Neural crest cell (in vitro differentiated cells): ENCODE results near the gene SEPHS1. TPM values are rescaled to one million over a fixed set of nuclear protein-coding genes. Genes with fewer than 3 reads are reported as not detected.

Source experiments
- DNase-seq: peaks from one replicate; pipeline ENCODE4 v3.0.0; 2021; ENCODE audit warnings: low read depth, mixed read lengths, low spot score
- H3K27ac Mint-ChIP-seq: one replicate; pipeline ENCODE4 v1.8.0; 2021; ENCODE audit warnings: mild to moderate bottlenecking, mixed read lengths; ENCODE audit not compliant: unreplicated experiment
- H3K27me3 Mint-ChIP-seq: 2 replicates; pipeline ENCODE4 v1.8.0; 2021; ENCODE audit warnings: low read depth, mild to moderate bottlenecking, mixed read lengths
- H3K36me3 Mint-ChIP-seq: 2 replicates; pipeline ENCODE4 v1.8.0; 2021; ENCODE audit warnings: low read depth, mild to moderate bottlenecking, mixed read lengths
- H3K4me1 Mint-ChIP-seq: 2 replicates; pipeline ENCODE4 v1.8.0; 2021; ENCODE audit warnings: mixed read lengths
- H3K4me3 Mint-ChIP-seq: one replicate; pipeline ENCODE4 v1.8.0; 2021; ENCODE audit warnings: mild to moderate bottlenecking, mixed read lengths
- H3K9me3 Mint-ChIP-seq: 2 replicates; pipeline ENCODE4 v1.8.0; 2021; ENCODE audit warnings: mixed read lengths
- total RNA-seq: library from RNA; stranded (reverse); gene quantifications from 2 replicates; pipeline ENCODE4 v1.2.1, GENCODE V29; 2021
- TF ChIP-seq, protein P1 (sequence below): fragments of 200-600 bp; sonication (generic); conservative IDR thresholded peaks from 2 replicates; pipeline ENCODE4 v1.5.0; 2021; ENCODE audit warnings: antibody characterized with exemption, mild to moderate bottlenecking

Gene SEPHS1
- total RNA-seq, 1 donor from 2014 or later = 158 TPM

DNA sequence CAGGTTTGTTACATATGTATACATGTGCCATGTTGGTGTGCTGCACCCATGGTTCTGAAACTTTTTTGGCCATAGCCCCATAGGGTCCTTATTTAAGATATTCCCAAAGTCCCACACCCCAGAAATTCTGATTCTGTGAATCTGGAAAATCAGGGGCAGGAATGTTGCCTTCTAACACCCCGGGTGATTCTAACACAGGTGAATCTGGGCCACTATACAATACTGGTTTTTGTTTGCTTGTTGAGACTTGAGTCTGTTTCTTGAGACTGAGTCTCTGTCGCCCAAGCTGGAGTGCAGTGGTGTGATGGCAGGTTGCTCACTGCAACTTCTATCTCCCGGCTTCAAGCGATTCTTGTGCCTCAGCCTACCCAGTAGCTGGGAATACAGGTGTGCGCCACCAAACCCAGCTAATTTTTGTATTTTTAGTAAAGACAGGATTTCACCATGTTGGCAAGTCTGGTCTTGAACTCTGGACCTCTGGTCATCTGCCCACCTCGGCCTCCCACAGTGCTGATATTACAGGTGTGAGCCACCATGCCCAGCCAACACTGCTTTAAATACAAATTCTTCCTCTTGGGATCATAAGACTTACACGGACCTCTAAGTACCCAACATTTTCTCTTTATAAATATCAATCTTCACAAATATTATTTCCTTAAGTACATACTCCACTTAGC lies 31.3 kb downstream of the SEPHS1 start:
- no peak overlapping the region for H3K4me3 Mint-ChIP-seq
- H3K36me3 Mint-ChIP-seq = peaks cover 14% of the 10 kb centered on the region
- H3K27me3 Mint-ChIP-seq = no peaks in the 10 kb centered on the region
- no peak overlapping the region for H3K27ac Mint-ChIP-seq
- H3K9me3 Mint-ChIP-seq = no peaks in the 10 kb centered on the region
- no peaks in the 10 kb centered on the region for H3K4me1 Mint-ChIP-seq
- TF ChIP-seq, protein P1, sequence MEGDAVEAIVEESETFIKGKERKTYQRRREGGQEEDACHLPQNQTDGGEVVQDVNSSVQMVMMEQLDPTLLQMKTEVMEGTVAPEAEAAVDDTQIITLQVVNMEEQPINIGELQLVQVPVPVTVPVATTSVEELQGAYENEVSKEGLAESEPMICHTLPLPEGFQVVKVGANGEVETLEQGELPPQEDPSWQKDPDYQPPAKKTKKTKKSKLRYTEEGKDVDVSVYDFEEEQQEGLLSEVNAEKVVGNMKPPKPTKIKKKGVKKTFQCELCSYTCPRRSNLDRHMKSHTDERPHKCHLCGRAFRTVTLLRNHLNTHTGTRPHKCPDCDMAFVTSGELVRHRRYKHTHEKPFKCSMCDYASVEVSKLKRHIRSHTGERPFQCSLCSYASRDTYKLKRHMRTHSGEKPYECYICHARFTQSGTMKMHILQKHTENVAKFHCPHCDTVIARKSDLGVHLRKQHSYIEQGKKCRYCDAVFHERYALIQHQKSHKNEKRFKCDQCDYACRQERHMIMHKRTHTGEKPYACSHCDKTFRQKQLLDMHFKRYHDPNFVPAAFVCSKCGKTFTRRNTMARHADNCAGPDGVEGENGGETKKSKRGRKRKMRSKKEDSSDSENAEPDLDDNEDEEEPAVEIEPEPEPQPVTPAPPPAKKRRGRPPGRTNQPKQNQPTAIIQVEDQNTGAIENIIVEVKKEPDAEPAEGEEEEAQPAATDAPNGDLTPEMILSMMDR = no peak
- no peak for DNase-seq

DNA sequence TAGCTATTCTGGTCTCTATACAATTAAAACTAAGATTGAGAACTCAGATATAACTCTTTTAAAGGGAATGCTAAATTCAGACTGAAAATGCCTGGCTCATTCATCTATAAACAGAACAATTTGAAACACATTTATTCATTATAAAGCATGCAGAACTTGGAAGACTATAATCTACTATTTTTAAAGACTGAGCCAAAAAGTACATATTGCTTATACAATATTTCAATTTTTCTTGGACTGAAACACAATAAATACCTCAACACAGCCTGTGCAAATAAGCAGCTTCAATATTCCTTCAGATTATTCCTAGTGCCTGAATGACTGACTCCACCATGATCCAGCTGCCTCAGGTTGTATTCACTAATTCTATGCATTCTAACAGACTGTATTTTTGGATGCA lies 32.7 kb downstream of the SEPHS1 start:
- Mint-ChIP-seq H3K4me1 (no peaks in the 10 kb centered on the region), H3K27ac (no peak overlapping the region), H3K36me3 (peaks cover 10% of the 10 kb centered on the region), H3K27me3 (no peaks in the 10 kb centered on the region), H3K9me3 (no peaks in the 10 kb centered on the region), H3K4me3 (no peak overlapping the region)
- TF ChIP-seq, protein P1 = no peak
- no peak for DNase-seq

DNA sequence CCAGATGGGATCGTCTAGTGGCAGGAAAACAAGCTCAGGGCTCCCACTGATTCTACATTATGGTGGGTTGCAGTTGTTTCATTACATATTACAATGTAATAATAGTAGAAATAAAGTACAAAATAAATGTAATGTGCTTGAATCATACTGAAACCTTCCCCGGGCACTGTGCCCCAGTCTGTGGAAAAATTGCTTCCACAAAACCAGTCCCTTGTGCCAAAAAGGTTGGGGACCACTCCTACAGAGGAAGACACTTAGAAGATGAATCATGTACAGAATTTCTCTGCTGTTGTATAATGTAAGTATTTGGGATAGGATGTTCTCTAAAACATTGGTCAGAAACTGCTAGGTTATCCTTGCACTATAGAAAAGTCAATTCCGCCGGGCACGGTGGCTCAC lies 36.9 kb downstream of the SEPHS1 start:
- Mint-ChIP-seq H3K9me3 (no peaks in the 10 kb centered on the region), H3K4me1 (no peaks in the 10 kb centered on the region), H3K27ac (no peak overlapping the region), H3K36me3 (peaks cover 2% of the 10 kb centered on the region), H3K4me3 (no peak overlapping the region), H3K27me3 (no peaks in the 10 kb centered on the region)
- no peak for DNase-seq
- TF ChIP-seq, protein P1 = no peak

DNA sequence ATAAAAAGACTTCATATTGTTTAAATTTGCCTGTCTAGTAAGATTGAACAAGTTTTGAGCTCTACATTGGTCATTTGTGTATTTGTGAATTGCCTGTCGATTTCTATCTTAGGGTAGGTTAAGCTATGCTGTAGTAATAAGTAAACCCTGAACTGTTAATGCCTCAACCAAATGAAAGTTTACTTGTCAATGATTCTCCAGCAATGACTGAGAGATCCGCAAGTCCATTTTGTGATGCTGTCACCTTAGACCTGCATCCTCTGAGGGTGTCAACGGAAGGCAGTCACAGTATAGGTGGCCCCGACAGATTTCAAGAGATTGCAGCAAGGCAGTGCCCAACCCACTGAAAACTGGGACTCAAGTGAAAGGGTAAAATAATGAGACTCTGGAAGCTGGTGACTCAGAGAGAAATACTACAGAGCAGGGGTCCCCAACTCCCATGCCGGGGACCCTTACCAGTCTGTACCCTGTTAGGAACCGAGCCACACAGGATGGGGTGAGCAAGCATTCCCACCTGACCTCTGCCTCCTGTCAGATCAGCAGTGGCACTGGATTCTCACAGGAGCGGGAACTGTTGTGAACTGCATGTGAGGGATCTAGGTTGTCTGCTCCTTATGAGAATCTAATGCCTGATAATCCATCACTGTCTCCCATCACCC lies 37.4 kb downstream of the SEPHS1 start:
- Mint-ChIP-seq H3K27ac (no peak overlapping the region), H3K4me3 (no peak overlapping the region), H3K4me1 (no peaks in the 10 kb centered on the region), H3K27me3 (no peaks in the 10 kb centered on the region), H3K9me3 (no peaks in the 10 kb centered on the region), H3K36me3 (no peaks in the 10 kb centered on the region)
- TF ChIP-seq, protein P1 = no peak
- DNase-seq = no peak

DNA sequence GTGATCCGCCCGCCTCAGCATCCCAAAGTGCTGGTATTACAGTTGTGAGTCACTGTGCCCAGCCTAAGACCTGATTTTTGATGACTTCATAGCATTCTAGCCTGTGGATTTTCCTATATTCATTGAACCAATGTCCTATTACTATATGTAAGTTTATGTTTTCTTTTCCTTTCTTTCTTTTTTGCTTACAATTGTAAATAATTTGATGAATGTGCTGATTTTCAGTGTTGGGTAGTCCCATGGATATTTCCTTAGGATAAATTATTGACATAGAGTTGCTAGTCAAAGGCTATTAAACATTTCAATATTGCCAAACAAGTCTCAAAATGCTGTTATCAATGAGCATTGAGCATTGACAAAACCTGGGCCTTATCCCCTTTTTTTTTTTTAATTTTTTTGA lies 38.3 kb downstream of the SEPHS1 start:
- Mint-ChIP-seq H3K4me3 (no peak overlapping the region), H3K36me3 (no peaks in the 10 kb centered on the region), H3K9me3 (no peaks in the 10 kb centered on the region), H3K27me3 (no peaks in the 10 kb centered on the region), H3K4me1 (no peaks in the 10 kb centered on the region), H3K27ac (no peak overlapping the region)
- TF ChIP-seq, protein P1 = no peak
- no peak for DNase-seq
